GM23248 (cell line): Measurements from ENCODE around the gene TTLL9.
A peak's percentile ranks its signal among the peaks of the same experiment; 100 is the strongest.

Experiments used
- EZH2 ChIP-seq: fragments of 200-600 bp; sonication (generic); IDR thresholded peaks from 2 replicates; pipeline ENCODE4 v1.6.1; 2018; ENCODE audit warnings: antibody characterized with exemption, mild to moderate bottlenecking; ENCODE audit not compliant: insufficient read depth, poor library complexity, severe bottlenecking
- EZH2phosphoT487 ChIP-seq: fragments of 200-600 bp; sonication (generic); IDR thresholded peaks from 2 replicates; pipeline ENCODE4 v1.6.1; 2018; ENCODE audit warnings: antibody characterized with exemption, moderate library complexity, mild to moderate bottlenecking, low read depth; ENCODE audit not compliant: insufficient read depth

DNA sequence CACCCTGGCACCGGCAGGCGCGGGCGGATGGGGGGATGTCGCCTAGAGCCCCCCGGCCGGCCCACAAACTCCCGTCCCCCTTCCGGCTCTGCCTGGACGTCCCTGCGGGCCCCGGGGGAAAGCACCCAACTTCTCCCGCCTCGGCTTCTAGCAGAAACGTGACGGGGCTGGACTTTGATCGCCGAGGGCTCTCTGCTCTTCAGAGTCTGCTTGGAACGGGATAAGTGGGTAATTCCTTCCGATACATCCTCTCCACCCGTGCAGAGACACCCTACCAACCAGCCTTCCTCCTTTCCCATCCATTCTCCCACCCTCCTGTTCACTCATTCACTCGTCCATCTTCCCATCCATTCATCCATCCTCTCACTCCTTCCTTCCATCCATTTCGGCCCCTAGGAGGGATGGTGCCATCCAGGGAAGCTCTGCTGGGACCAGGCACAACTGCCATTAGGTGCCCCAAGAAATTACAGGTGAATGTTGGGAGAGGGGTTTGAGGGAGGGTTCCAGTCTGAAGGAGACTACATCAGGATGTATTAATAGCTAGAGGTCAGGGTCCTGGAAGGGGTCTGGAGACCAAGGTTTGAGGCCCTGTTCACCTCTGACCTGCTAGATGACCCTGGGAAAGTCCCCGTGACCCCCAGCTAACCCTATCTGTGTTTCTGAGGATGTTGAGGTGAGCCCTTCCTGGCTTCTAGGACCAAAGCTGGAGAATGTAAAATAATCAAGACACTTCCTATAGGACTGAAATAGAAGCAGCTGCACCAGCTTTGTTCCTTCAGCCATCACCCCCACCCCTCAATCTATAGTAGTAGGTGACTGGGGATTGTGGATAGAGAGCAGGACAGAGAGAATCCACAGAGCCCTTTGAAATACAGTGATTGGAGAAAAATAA is 538 bp downstream of the TTLL9 start:
- TF ChIP-seq EZH2 (peak; percentile 54), EZH2phosphoT487 (no peak; the same call in 1 of the 2 replicates)
